ENCODE measurements around the gene SSBP3.

DNA sequence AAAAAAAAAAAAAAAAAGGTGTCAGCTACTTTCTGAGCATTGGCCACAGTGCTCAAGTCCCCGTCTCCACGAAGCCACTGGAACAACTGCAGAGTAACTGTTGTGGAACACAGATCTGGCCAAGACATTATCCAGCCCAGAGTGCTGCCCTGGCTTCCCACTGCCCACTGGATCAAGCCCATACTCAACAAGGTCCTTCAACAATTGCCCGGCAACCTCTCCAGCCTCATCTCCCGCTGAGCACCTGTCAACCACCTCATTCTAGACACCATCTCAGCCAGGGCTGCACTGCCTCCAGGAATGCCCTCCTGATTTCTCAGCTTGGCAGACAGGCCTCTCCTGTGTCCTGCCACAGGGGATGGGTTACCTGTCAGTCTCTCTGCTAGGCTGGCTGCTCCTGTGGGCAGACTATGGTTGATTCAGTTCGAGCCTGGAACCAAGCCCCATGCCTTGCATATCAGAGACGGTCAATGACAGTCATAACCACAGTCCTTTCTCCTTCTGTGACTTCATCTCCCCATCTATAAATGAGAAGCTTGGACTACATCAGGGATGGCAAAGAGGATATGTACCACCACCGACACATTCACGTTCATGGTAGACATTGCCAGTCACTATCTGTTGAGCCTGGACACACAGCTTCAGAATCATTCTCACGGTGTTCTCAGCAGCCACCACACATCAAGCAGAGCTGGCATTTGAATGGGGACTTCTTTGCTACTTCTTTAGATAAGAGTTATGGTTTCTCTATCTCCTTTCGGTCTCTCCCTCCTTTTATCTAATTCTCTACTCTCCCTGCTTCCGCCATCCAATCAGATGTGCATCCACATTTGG is 129.4 kb downstream of the SSBP3 start:
- TF ChIP-seq CTCF (IDR thresholded peaks at IDR 0.05) (no peak), POLR2A (IDR thresholded peaks at IDR 0.05) (no peak), POLR2AphosphoS5 (IDR thresholded peaks at IDR 0.05; ENCODE audit: insufficient read depth in 1 of 2, low read depth in 1 of 2) (no peak)
